Mesenchymal stem cell (in vitro differentiated cells and primary cell): ENCODE data around the gene ALOX15B.

Experiments
- DNase-seq: peaks from one replicate; pipeline ENCODE4 v3.0.0-alpha.2; 2013
- H2AFZ ChIP-seq: one replicate; pipeline ENCODE4 v1.6.1; 2013; ENCODE audit warnings: low read depth, mild to moderate bottlenecking, control low read depth, inconsistent platforms, low read length, moderate library complexity
- H2AK5ac ChIP-seq: 2 replicates; pipeline ENCODE4 v1.6.1; 2013; ENCODE audit warnings: low read length, moderate library complexity, mild to moderate bottlenecking, inconsistent platforms; ENCODE audit not compliant: severe bottlenecking
- H2BK120ac ChIP-seq: one replicate; pipeline ENCODE4 v1.6.1; 2013; ENCODE audit warnings: low read depth, mild to moderate bottlenecking, inconsistent platforms, low read length, moderate library complexity
- H2BK12ac ChIP-seq, 2 experiments: one replicate each; pipeline ENCODE4 v1.6.1; 2013; ENCODE audit warnings: inconsistent platforms in 2 of 2, low read length in 2 of 2, mild to moderate bottlenecking in 2 of 2, moderate library complexity in 2 of 2, control low read depth in 1 of 2
- H2BK15ac ChIP-seq: one replicate; pipeline ENCODE4 v1.6.1; 2013; ENCODE audit warnings: mild to moderate bottlenecking, low read depth, inconsistent platforms; ENCODE audit not compliant: poor library complexity, severe bottlenecking
- H2BK5ac ChIP-seq: 2 replicates; pipeline ENCODE4 v1.6.1; 2013; ENCODE audit warnings: low read depth, mild to moderate bottlenecking, low read length, control low read depth, inconsistent platforms; ENCODE audit not compliant: poor library complexity, severe bottlenecking
- H3K14ac ChIP-seq, 2 experiments: one replicate each; pipeline ENCODE4 v1.6.1; 2013; ENCODE audit warnings: inconsistent platforms in 2 of 2, low read length in 2 of 2, control low read depth in 1 of 2, mild to moderate bottlenecking in 1 of 2, moderate library complexity in 1 of 2
- H3K18ac ChIP-seq, 2 experiments: one replicate each; pipeline ENCODE4 v1.6.1; 2013; ENCODE audit warnings: inconsistent platforms in 2 of 2, low read length in 2 of 2, control low read depth in 1 of 2, low read depth in 1 of 2, mild to moderate bottlenecking in 1 of 2
- H3K23ac ChIP-seq, 2 experiments: one replicate each; pipeline ENCODE4 v1.6.1; 2013; ENCODE audit warnings: inconsistent platforms in 2 of 2, low read length in 2 of 2, mild to moderate bottlenecking in 2 of 2, moderate library complexity in 2 of 2, control low read depth in 1 of 2
- H3K27ac ChIP-seq: 2 replicates; pipeline ENCODE4 v1.5.1; 2013; ENCODE audit warnings: mild to moderate bottlenecking, moderate library complexity, low read length, control low read depth, inconsistent platforms; ENCODE audit not compliant: poor library complexity, severe bottlenecking
- H3K27me3 ChIP-seq, 2 experiments: 2 replicates each; pipeline versions ENCODE4 v1.6.1 to v1.7.0; 2013; ENCODE audit warnings: low read length in 2 of 2, mild to moderate bottlenecking in 2 of 2, moderate library complexity in 2 of 2, control low read depth in 1 of 2, inconsistent platforms in 1 of 2; ENCODE audit not compliant: control insufficient read depth in 1 of 2, insufficient read depth in 1 of 2
- H3K36me3 ChIP-seq, 2 experiments: 2 replicates each; pipeline versions ENCODE4 v1.6.1 to v1.7.0; 2013; ENCODE audit warnings: low read length in 2 of 2, control low read depth in 1 of 2, inconsistent platforms in 1 of 2, low read depth in 1 of 2, mild to moderate bottlenecking in 1 of 2; ENCODE audit not compliant: insufficient read depth in 2 of 2, control insufficient read depth in 1 of 2
- H3K4ac ChIP-seq, 2 experiments: one replicate each; pipeline ENCODE4 v1.6.1; 2013; ENCODE audit warnings: inconsistent platforms in 2 of 2, low read length in 2 of 2, mild to moderate bottlenecking in 2 of 2, moderate library complexity in 2 of 2, control low read depth in 1 of 2, low read depth in 1 of 2
- H3K4me1 ChIP-seq: 2 replicates; pipeline ENCODE4 v1.6.1; 2013; ENCODE audit warnings: low read depth, low read length, control low read depth; ENCODE audit not compliant: control insufficient read depth, insufficient read depth
- H3K4me2 ChIP-seq: 2 replicates; pipeline ENCODE4 v1.6.1; 2013; ENCODE audit warnings: low read length, mild to moderate bottlenecking, inconsistent platforms; ENCODE audit not compliant: poor library complexity, severe bottlenecking
- H3K4me3 ChIP-seq, 2 experiments: 2 replicates each; pipeline versions ENCODE4 v1.5.1 to v1.7.0; 2013; ENCODE audit warnings: low read length in 2 of 2, mild to moderate bottlenecking in 2 of 2, control low read depth in 1 of 2, low read depth in 1 of 2; ENCODE audit not compliant: insufficient read depth in 1 of 2
- H3K79me1 ChIP-seq: replicated peaks from 2 replicates; pipeline ENCODE4 v1.6.1; 2013; ENCODE audit warnings: mild to moderate bottlenecking, control low read depth, low read length, inconsistent platforms; ENCODE audit not compliant: poor library complexity, severe bottlenecking
- H3K9ac ChIP-seq: 2 replicates; pipeline ENCODE4 v1.7.0; 2013; ENCODE audit warnings: mild to moderate bottlenecking, low read length, moderate library complexity
- H3K9me3 ChIP-seq: 2 replicates; pipeline ENCODE4 v1.7.0; 2013; ENCODE audit warnings: mild to moderate bottlenecking, low read length; ENCODE audit not compliant: control insufficient read depth
- H4K8ac ChIP-seq: one replicate; pipeline ENCODE4 v1.6.1; 2013; ENCODE audit warnings: inconsistent platforms, mild to moderate bottlenecking, low read length, moderate library complexity
- H4K91ac ChIP-seq: one replicate; pipeline ENCODE4 v1.6.1; 2013; ENCODE audit warnings: mild to moderate bottlenecking, low read length, inconsistent platforms
- WGBS: methylation state at CpG from one replicate; pipeline ENCODE4 v1.1.7; 2013; ENCODE audit warnings: mixed read lengths; 5-methylcytosine and 5-hydroxymethylcytosine counted together

The ALOX15B gene

DNA sequence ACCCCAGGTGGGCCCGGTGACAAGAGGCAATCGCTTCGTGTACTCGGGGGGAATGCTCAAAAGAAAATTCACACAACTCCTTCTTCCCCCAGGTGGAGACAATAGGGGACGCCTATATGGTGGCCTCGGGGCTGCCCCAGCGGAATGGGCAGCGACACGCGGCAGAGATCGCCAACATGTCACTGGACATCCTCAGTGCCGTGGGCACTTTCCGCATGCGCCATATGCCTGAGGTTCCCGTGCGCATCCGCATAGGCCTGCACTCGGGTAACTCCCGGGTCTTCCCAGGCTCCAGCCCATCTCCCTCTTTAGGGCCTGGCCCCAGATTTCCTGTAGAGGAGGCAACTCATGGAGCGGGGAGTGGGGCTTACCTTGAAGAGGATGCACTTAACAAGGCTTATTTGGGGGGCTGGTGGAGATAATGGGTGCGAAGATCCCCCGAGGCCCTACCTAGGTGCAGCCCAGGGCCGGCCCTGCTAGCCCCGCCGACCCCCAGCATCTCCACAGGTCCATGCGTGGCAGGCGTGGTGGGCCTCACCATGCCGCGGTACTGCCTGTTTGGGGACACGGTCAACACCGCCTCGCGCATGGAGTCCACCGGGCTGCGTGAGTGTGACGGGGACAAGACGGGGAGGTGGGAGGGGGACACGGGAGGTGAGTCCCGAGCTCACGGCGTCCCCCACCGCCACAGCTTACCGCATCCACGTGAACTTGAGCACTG, 23.5 kb upstream of the ALOX15B start:
- Histone ChIP-seq H3K4ac (no peak overlapping the region), H3K14ac (no peak overlapping the region), H3K9me3 (no peaks in the 10 kb centered on the region), H4K8ac (no peak overlapping the region), H3K23ac (no peak overlapping the region), H3K79me1 (no peaks in the 10 kb centered on the region), H2BK12ac (no peak overlapping the region), H2BK15ac (no peak overlapping the region), H4K91ac (no peak overlapping the region), H3K4me3 (no peak overlapping the region), H3K27ac (no peak overlapping the region), H3K9ac (no peak overlapping the region), H2BK120ac (no peak overlapping the region), H3K27me3 (peaks cover 57 to 78% of the 10 kb centered on the region in 2 experiments), H3K4me1 (peaks cover 11% of the 10 kb centered on the region), H3K18ac (peak overlapping the region in 1 of 2 experiments; percentile 63), H3K4me2 (peak overlapping the region; percentile 78), H2BK5ac (no peak overlapping the region), H3K36me3 (no peaks in the 10 kb centered on the region), H2AFZ (no peak overlapping the region), H2AK5ac (no peak overlapping the region)
- WGBS, result 75% methylated on average over 33 of the region's 44 CpGs
- DNase-seq, result no peak

DNA sequence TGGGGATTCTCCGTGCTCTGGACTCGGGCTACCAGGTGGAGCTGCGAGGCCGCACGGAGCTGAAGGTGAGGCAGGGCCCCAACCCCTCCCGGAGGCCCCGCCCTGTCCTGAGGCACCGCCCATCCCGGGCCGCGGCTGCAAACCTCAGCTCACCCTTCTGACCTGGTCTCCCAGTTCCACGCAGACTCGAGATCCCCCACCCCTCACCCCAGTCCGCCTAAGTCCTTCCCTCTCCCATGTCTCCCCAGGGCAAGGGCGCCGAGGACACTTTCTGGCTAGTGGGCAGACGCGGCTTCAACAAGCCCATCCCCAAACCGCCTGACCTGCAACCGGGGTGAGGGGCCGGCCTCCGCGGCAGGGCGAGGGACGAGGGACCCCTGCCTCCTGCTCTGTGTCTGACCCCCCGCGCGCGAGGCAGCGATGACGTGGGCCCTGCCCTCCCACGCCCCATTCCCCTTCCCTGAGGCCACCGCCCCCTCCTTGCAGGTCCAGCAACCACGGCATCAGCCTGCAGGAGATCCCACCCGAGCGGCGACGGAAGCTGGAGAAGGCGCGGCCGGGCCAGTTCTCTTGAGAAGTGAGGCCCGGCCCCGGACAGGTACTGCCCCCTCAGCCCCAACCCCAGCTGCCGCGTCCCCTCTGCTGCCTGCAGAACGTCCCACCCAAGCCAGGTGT, 22.8 kb upstream of the ALOX15B start:
- WGBS, result 2% methylated on average over 44 of the region's 46 CpGs
- Histone ChIP-seq H3K9me3 (no peaks in the 10 kb centered on the region), H3K23ac (peak overlapping the region; percentile 23 to 70), H2AK5ac (no peak overlapping the region), H3K4me1 (peaks cover 11% of the 10 kb centered on the region), H2BK5ac (no peak overlapping the region), H3K18ac (peak overlapping the region; percentile 48 to 63), H2BK12ac (peak overlapping the region in 1 of 2 experiments; percentile 27), H2BK15ac (no peak overlapping the region), H3K36me3 (no peaks in the 10 kb centered on the region), H3K27ac (no peak overlapping the region), H3K9ac (peak overlapping the region; percentile 53), H4K8ac (peak overlapping the region; percentile 43), H2BK120ac (no peak overlapping the region), H3K4ac (no peak overlapping the region), H2AFZ (no peak overlapping the region), H3K14ac (peak overlapping the region in 1 of 2 experiments; percentile 30), H3K27me3 (peaks cover 57 to 78% of the 10 kb centered on the region in 2 experiments), H3K79me1 (no peaks in the 10 kb centered on the region), H3K4me3 (peak overlapping the region; percentile 44 to 63), H3K4me2 (peak overlapping the region; percentile 78), H4K91ac (peak overlapping the region; percentile 15)
- DNase-seq, result no peak

DNA sequence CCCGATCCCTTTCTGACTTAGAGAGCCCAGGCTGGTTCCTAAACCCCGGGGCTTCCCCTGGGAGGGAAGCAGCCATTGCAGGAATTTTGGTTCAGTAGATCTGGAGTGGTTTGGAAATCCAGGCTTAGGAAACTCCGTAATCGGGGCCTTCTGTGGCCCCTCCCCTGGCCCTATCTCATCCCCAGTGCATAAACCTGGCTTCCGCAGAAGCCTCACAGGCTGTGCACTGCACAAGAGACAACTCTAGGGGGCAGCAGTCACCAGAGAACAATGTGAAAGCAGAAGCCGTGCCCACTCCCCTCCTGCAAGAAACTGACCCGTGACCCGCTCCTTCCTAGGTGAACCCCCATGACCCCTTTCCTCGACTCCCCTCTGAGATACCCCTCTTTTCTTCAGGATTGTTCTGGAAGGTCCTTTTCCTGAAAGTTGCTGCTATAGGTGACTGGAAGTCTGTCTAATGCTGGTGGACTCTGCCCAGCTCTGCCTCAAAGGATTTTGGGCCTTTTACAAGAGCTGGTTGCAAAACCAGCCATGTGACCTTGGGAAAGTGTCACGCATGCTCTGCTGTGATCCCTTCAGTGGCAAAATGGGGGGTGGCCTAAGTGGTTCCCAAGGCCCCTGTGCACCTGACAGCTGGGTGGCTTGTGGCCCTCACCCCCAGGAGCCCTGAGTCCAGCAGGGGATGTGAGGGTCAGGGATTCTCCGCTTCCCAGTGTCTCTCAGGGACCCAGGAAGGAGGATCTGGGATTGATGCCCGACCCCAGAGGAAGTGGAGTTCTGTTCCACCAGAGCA, 22.0 kb upstream of the ALOX15B start:
- H3K23ac ChIP-seq, result no peak overlapping the region
- 24% methylated on average over 12 of the region's 12 CpGs for WGBS

DNA sequence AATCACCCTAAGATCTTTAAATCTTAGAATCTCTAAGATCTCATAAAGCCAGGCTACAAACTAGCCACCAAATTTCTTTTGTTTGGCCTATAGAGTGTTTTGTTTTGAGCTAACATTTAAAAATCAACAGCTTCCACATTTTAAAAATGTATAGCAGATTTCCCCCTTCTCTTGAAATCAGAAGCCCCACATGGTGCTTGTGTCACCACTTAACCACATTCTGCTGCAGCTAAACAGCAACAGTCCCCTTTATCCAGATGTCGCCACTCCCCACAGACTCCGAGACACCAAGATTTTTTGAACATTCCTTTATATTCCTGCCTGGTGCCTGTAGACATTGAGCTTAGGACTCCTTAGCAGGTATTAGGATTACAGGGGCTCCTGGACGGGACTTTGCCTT, 20.4 kb upstream of the ALOX15B start:
- no peak overlapping the region for H3K9ac ChIP-seq
- no peak overlapping the region for H2BK15ac ChIP-seq
- no peak overlapping the region for H2AK5ac ChIP-seq
- no peak overlapping the region for H2BK12ac ChIP-seq
- H3K27ac ChIP-seq, result no peak overlapping the region
- H3K4me2 ChIP-seq, result no peak overlapping the region
- H3K27me3 ChIP-seq, result peaks cover 36 to 60% of the 10 kb centered on the region in 2 experiments
- WGBS, result 68% methylated on average over 2 of the region's 3 CpGs
- DNase-seq, result no peak
- H3K14ac ChIP-seq, result no peak overlapping the region
- no peak overlapping the region for H3K23ac ChIP-seq
- no peaks in the 10 kb centered on the region for H3K9me3 ChIP-seq
- no peak overlapping the region for H3K4ac ChIP-seq
- H2BK120ac ChIP-seq, result no peak overlapping the region
- H2AFZ ChIP-seq, result no peak overlapping the region
- no peak overlapping the region for H3K4me3 ChIP-seq
- H2BK5ac ChIP-seq, result no peak overlapping the region
- no peak overlapping the region for H4K8ac ChIP-seq
- no peak overlapping the region for H4K91ac ChIP-seq
- H3K18ac ChIP-seq, result no peak overlapping the region
- peaks cover 14% of the 10 kb centered on the region for H3K4me1 ChIP-seq
- no peaks in the 10 kb centered on the region for H3K79me1 ChIP-seq
- H3K36me3 ChIP-seq, result no peaks in the 10 kb centered on the region

More for the DNA sequence above, 22.0 kb upstream of the ALOX15B start:
- Histone ChIP-seq H2BK15ac (no peak overlapping the region), H2AFZ (no peak overlapping the region), H3K9ac (peak overlapping the region; percentile 53), H3K9me3 (no peaks in the 10 kb centered on the region), H4K91ac (no peak overlapping the region), H2AK5ac (no peak overlapping the region), H3K4ac (no peak overlapping the region), H3K4me3 (peak overlapping the region in 1 of 2 experiments; percentile 63), H3K36me3 (no peaks in the 10 kb centered on the region), H3K4me1 (peaks cover 11% of the 10 kb centered on the region), H3K18ac (no peak overlapping the region), H3K27me3 (peaks cover 51 to 76% of the 10 kb centered on the region in 2 experiments), H2BK5ac (no peak overlapping the region), H2BK120ac (no peak overlapping the region), H3K4me2 (peak overlapping the region; percentile 78), H3K14ac (no peak overlapping the region), H4K8ac (no peak overlapping the region), H3K27ac (no peak overlapping the region), H2BK12ac (no peak overlapping the region), H3K79me1 (no peaks in the 10 kb centered on the region)
- DNase-seq, result peak; percentile 36
